Heart left ventricle (tissue), 16 donors: Measurements from ENCODE around the gene RRAS. TPM values are rescaled to one million over a fixed set of nuclear protein-coding genes. Genes with fewer than 3 reads are reported as not detected.
"Not testable (repeated sequence)": the region's sequence is repeated elsewhere in the genome, so short reads cannot be mapped to it uniquely, and the experiment has no call there.

ENCODE experiments used
- ATAC-seq, 4 donors: fragments of 200-7000 bp; cut with Tn5 transposase; one replicate each; pipeline ENCODE4 v1.9.1; 2020 to 2022; ENCODE audit warnings: moderate library complexity in 4 of 4, mild to moderate bottlenecking in 3 of 4, moderate number of reproducible peaks in 1 of 4
- DNase-seq, 5 donors: peaks; one replicate each; pipeline ENCODE4 v3.0.0-alpha.2; 2020
- H3K27ac ChIP-seq, 12 donors: fragments of 200-600 bp; sonication (generic) in 4 of 12; one replicate each; pipeline versions ENCODE4 v1.5.0 to v1.8.0; 2016 to 2022; ENCODE audit warnings: mild to moderate bottlenecking in 2 of 12
- H3K27me3 ChIP-seq, 9 donors: fragments of 200-600 bp; sonication (generic) in 2 of 9; one replicate each; pipeline versions ENCODE4 v1.5.1 to v1.8.0; 2016 to 2022; ENCODE audit warnings: mild to moderate bottlenecking in 3 of 9
- H3K36me3 ChIP-seq, 9 donors: fragments of 200-600 bp; sonication (generic) in 2 of 9; one replicate each; pipeline versions ENCODE4 v1.5.0 to v1.8.0; 2018 to 2022; ENCODE audit warnings: mild to moderate bottlenecking in 2 of 9
- H3K4me1 ChIP-seq, 12 donors: fragments of 200-600 bp; sonication (generic) in 4 of 12; one replicate each; pipeline versions ENCODE4 v1.5.0 to v1.8.0; 2016 to 2022; ENCODE audit warnings: mild to moderate bottlenecking in 3 of 12
- H3K4me3 ChIP-seq, 12 donors: fragments of 200-600 bp; sonication (generic) in 4 of 12; one replicate each; pipeline versions ENCODE4 v1.5.0 to v1.8.0; 2017 to 2022; ENCODE audit warnings: mild to moderate bottlenecking in 9 of 12, moderate library complexity in 4 of 12
- H3K9me3 ChIP-seq, 12 donors: fragments of 200-600 bp; sonication (generic) in 4 of 12; one replicate each; pipeline versions ENCODE4 v1.5.0 to v1.8.0; 2016 to 2022; ENCODE audit warnings: mild to moderate bottlenecking in 1 of 12
- CTCF ChIP-seq, 12 donors: fragments of 200-600 bp; sonication (generic) in 4 of 12; IDR thresholded peaks; one replicate each; pipeline versions ENCODE4 v1.5.0 to v1.8.0; 2018 to 2022; ENCODE audit warnings: antibody characterized with exemption in 12 of 12, mild to moderate bottlenecking in 5 of 12
- POLR2A ChIP-seq, 2 donors: fragments of 450-650 bp; IDR thresholded peaks; one replicate each; pipeline ENCODE4 v1.6.1; 2017; ENCODE audit warnings: antibody characterized with exemption in 2 of 2, mild to moderate bottlenecking in 2 of 2, moderate library complexity in 2 of 2
- WGBS, 4 donors: extraction: QIAGEN DNeasy Blood & Tissue Kit in 2 of 4; methylation state at CpG; one replicate each; pipeline versions ENCODE4 v1.1.5 to v1.1.7; 2013 to 2018; 5-methylcytosine and 5-hydroxymethylcytosine counted together
- intact Hi-C, 10 donors: fragments of 100-400 bp; cut with DNase I; formaldehyde crosslinking; loops; one replicate each; pipeline versions ENCODE4 v1.11.1 to v1.14.2; 2022
- polyA plus RNA-seq, 2 donors: library from polyadenylated mRNA; stranded (reverse); fragments of 200-250 nt; gene quantifications; one replicate each; pipeline ENCODE4 v1.2.3, GENCODE V29; 2013
- total RNA-seq, 9 donors: library from RNA; depleted of rRNA in 2 of 9; stranded (reverse); fragments of >200 nt in 2 of 9; fragmentation: NEBNext Ultra II Directional in 3 of 9; extraction: Animal tissue kit (Norgen Biotek cat#: 25700) in 3 of 9; gene quantifications; one replicate each; pipeline versions ENCODE4 v1.1.0 to v1.2.4, GENCODE V29; 2016 to 2023
- donor health status: ischemic (EF 13 %, LVEDD 7.1; RV severe dilation, severe dysfunction).
- donor health status: healthy with polysubstance abuse.
- donor health status: DM: no; HTN: yes; CAD: no.
- donor health status: DM: no; HTN: no; CAD: no.
- donor health status: ischemic (EF 25% LVEDD 6.9; RV normal size, moderate dysfunction).
- donor health status: ischemic (EF 25% LVEDD 5.7; RV mildly dilated, moderate dysfunction).
- donor health status: healthy.
- donor health status: DM: yes; HTN: yes; CAD: no.
- donor health status: ischemic (EF 35%, LVEDD 5.7; RV mildly dilated, moderate dysfunction).
- donor health status: nonischemic (EF 11% LVEDD 7.7; RV severe dilation, severe dysfunction).
- donor health status: DM: yes; HTN: yes; CAD: no.
- donor health status: PGD.
- donor health status: ischemic (EF 29% LVEDD 5.4; RV normal size, mild dysfunction).
- donor health status: nonischemic (EF 23%, LVEDD 6.1; RV moderate dilation, normal function).

The RRAS gene
- total and polyA plus RNA-seq, 11 donors, result 64.4 to 177 (median 112) TPM

- ATAC-seq (peak in 3 of 4 donors; percentile 7 to 17 (median 13)), DNase-seq (peak; percentile 92 to 95 (median 94))
- Histone ChIP-seq H3K4me3 (peak overlapping the region; percentile 18 to 100 (median 92)), H3K4me1 (peaks cover under 1 to 57% (median 41%) of the 10 kb centered on the region in 12 donors), H3K36me3 (peaks cover 0 to 23% (median 12%) of the 10 kb centered on the region in 9 donors), H3K27me3 (no peaks in the 10 kb centered on the region), H3K27ac (peak overlapping the region; percentile 96 to 100 (median 99)), H3K9me3 (no peaks in the 10 kb centered on the region)
- 9 to 18% (median 12%) methylated on average over 18 to 19 of the region's 19 CpGs for WGBS, 4 donors
- intact Hi-C loops, result loop anchor here in 7 of 10 donors (2.0 to 5.0 kb wide), 4 partner anchors 41 to 47 kb away; partner anchors contain the start of gene PRR12 (in 5 of the 7)
- peak in 1 of 2 donors; percentile 60 for TF ChIP-seq POLR2A (IDR thresholded peaks at IDR 0.05)
- no peak for TF ChIP-seq CTCF (IDR thresholded peaks at IDR 0.05)
These were observed 1.9 kb downstream of the RRAS start for GRCh38 chr19:49637821-49638738.

GRCh38 chr19:49636233-49636932, 3.6 kb downstream of the RRAS start:
- WGBS, 4 donors, result 79 to 85% (median 80%) methylated on average over 24 to 30 of the region's 30 CpGs
- peaks cover 0 to 56% (median 37%) of the 10 kb centered on the region in 12 donors for H3K4me1 ChIP-seq
- DNase-seq, result no peak

GRCh38 chr19:49635530-49636232, 4.3 kb downstream of the RRAS start:
- DNase-seq (no peak), ATAC-seq (no peak)
- H3K27me3 ChIP-seq, result no peaks in the 10 kb centered on the region
- TF ChIP-seq POLR2A (IDR thresholded peaks at IDR 0.05) (no peak), CTCF (IDR thresholded peaks at IDR 0.05) (peak in 1 of 12 donors; percentile 5)
- peaks cover 0 to 23% (median 12%) of the 10 kb centered on the region in 9 donors for H3K36me3 ChIP-seq
- H3K27ac ChIP-seq, result peak overlapping the region in 10 of 12 donors; percentile 26 to 61 (median 54)
- H3K9me3 ChIP-seq, result no peaks in the 10 kb centered on the region
- intact Hi-C loops, result loop anchor here in 5 of 10 donors (5.0 kb wide), 2 partner anchors 38 to 43 kb away; partner anchors contain the start of gene PRR12 (in 4 of the 5)
- H3K4me1 ChIP-seq, result peaks cover 0 to 60% (median 38%) of the 10 kb centered on the region in 12 donors
- no peak overlapping the region for H3K4me3 ChIP-seq
- WGBS, 4 donors, result 33 to 51% (median 41%) methylated on average over 24 of the region's 24 CpGs

More at GRCh38 chr19:49636233-49636932, 3.6 kb downstream of the RRAS start:
- TF ChIP-seq POLR2A (IDR thresholded peaks at IDR 0.05) (no peak), CTCF (IDR thresholded peaks at IDR 0.05) (no peak)
- Histone ChIP-seq H3K4me3 (no peak overlapping the region), H3K36me3 (peaks cover 0 to 23% (median 12%) of the 10 kb centered on the region in 9 donors), H3K27ac (peak overlapping the region in 5 of 12 donors; percentile 11 to 61 (median 55)), H3K27me3 (no peaks in the 10 kb centered on the region), H3K9me3 (no peaks in the 10 kb centered on the region)
- intact Hi-C loops, result loop anchor here in 5 of 10 donors (5.0 kb wide), 2 partner anchors 39 to 44 kb away; partner anchors contain the start of gene PRR12 (in 4 of the 5)
- no peak for ATAC-seq

- WGBS, 4 donors, result 70 to 74% (median 72%) methylated on average over 8 to 9 of the region's 9 CpGs
- DNase-seq, ATAC-seq, H3K27me3 ChIP-seq, H3K4me3 ChIP-seq, H3K9me3 ChIP-seq, H3K27ac ChIP-seq: not testable (repeated sequence)
- Histone ChIP-seq H3K36me3 (peaks cover 0 to 24% (median 12%) of the 10 kb centered on the region in 9 donors), H3K4me1 (peaks cover 0 to 50% (median 33%) of the 10 kb centered on the region in 12 donors)
- intact Hi-C loops, result loop anchor here in 1 of 10 donors (5.0 kb wide), 1 partner anchor 184 kb away; the partner anchor contains the start of gene MED25
These were observed 6.7 kb downstream of the RRAS start for GRCh38 chr19:49633273-49633672.
